Stimulated activated CD4-positive, alpha-beta T cell treated with anti-CD3 and anti-CD28 coated beads, Interleukin-12 subunit alpha, Interleukin-12 subunit beta, amount 100 ng/mL, for 24 hours (primary cell): ENCODE data around the gene CTXN2.

ENCODE experiments used
- DNase-seq, 2 experiments: peaks; one replicate each; pipeline ENCODE4 v3.0.0-alpha.2; 2020; ENCODE audit warnings: low read depth in 2 of 2

CTXN2 gene

DNA sequence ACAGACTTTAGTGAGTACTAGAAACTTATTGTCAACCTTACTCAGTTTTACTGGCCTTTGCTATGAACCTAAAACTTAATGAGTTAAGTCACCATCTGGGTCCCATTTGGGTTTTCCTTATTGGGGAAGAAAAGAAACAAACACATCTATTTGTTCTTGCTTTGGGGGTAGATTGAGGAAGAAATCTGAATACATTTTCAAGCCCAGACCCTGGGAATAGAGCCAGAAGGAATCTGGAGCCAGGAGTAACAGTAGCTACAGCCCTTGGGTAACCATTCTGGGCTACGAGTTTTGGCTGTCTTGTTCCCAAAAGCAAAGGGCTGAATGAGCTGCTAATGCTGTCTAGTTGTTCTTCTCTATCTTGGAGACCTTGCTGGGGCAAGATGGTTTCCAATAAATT lies 31.2 kb downstream of the CTXN2 start:
- DNase-seq: no peak

DNA sequence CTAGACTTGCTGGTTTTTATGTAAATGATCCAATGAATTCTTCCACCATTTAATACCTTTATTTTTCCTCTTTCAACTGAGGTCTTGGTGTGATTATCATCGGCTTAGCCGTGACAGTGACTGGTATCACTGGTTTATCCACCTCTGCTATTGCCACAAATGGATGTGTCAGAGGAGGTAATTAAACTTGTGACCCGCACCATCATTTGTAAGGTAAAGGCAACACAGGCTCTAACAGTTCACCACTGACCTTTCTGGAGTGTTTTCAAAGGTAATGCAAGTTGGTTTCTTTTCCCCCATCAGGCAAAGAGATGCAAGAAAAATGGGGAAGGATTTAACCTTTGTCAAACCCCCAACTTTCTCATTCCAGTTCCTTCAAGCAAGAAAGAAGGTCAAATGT lies 34.3 kb downstream of the CTXN2 start:
- no peak for DNase-seq

- DNase-seq: no peak
These were observed 39.0 kb downstream of the CTXN2 start for GRCh38 chr15:48230498-48230897.

DNA sequence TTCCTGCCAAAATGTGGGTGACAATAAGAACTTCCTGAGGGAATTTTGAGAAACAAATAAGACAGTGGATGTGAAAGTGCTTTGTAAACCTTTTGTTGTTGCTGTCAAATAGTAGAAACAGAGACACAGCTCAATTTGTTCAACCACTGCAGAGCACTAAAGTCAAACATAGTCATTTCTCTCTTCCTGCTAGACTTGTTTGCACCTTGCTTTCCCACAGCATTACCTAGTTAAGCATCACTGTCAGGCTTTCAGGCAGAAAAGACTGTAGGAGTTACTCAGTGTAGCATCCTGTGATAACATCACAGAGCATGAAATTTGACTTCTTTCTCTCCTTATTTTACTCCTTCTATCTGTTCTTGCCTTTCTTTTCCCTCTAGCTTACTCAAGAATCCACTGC lies 41.8 kb downstream of the CTXN2 start:
- DNase-seq: no peak

DNA sequence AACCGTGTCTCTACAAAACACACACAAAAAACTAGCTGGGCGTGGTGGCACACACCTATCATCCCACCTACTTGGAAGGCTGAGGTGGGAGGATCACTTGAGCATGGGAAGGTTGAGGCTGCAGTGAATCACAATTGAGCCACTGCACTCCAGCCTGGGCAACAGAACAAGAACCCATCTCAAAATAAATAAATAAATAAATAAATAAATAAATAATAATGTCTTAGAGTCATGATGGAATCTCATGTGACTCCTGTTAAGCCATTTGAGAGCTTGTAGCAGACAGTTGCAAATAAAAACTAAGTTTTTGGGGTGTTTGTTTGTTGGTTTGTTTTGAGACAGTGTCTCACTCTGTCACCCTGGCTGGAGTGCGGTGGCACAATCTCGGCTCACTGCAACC lies 47.9 kb downstream of the CTXN2 start:
- DNase-seq: no peak

DNA sequence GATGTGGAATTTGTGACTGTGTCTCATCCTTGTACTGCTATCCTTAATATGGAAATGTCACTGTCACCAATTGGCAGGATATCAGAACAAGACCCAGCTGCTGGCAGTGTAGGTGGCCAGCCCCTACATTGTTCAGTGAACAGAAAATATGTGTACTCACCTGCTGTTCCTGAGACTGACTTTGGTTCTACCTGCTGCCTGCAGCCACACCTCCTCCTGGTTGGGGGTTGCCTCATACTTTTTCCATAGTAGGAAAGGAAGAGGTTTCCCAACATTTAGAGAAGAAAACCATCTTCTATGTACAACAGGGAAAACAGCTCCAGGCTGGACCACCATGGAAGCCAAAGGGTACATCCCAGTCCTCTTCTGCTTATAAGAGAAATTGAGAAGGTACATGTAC lies 50.5 kb downstream of the CTXN2 start:
- DNase-seq: no peak

DNA sequence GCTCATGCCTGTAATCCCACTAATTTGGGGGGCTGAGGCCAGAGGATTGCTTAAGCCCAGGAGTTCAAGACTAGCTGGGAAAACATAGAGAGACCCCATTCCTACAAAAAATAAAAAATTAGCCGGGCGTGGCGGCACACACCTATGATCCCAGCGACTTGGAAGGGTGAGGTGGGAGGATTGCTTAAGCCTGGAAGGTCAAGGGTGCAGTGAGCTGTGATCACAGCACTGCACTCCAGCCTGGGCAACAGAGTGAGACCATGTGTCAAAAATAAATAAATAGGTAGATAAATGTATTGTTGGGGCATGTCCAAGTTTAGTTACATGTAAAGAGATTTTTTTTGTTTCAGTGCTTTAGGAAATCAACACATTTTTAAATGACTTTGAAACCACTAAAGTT lies 51.1 kb downstream of the CTXN2 start:
- no peak for DNase-seq

GRCh38 chr15:48244921-48245320 lies 53.5 kb downstream of the CTXN2 start:
- DNase-seq: no peak

DNA sequence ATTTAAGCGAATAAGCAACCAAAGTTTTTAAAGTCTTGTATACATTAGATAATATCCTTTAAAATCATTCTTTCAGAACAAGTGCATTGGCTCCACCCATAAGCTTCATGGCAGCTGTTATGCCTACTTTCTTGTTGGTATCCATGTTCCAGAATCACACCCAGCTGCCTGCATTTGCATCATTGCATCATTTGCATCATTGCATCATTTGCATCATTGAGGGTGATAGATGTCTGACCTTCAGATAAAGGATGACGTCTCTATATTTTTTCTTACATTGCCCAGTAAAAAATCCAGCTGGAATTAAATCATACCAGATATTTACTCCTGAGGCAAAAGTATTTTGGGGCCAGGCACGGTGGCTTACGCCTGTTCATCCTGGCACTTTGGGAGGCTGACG lies 56.9 kb downstream of the CTXN2 start:
- DNase-seq: no peak

DNA sequence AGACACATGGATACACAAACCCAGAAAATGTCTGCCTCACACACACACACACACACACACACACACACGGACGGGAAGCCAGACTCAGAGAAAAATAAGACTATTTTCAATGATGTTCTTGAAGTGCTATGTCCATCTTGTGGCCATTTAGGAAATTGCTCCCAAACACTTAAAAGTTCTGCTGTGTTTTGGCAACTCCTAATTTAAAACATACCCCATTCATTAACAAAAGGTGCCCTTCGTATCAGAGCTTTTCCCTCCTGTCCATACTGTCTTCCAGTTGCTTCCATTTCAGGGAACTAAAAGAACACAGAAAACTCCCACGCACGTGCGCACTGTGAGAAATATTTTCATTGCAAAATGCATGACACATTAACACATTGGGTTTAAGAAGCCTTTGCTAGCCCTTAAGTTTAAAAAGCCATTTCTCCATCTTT lies 59.2 kb downstream of the CTXN2 start:
- DNase-seq: no peak

GRCh38 chr15:48253172-48253571 lies 61.7 kb downstream of the CTXN2 start:
- DNase-seq: no peak
